ENCODE results near the gene GNAL. TPM values are rescaled to one million over a fixed set of nuclear protein-coding genes. Genes with fewer than 3 reads are reported as not detected.

The GNAL gene
- total RNA-seq, 6 donors from 2014 or later = 1.00 to 6.7 (median 3.5) TPM

DNA sequence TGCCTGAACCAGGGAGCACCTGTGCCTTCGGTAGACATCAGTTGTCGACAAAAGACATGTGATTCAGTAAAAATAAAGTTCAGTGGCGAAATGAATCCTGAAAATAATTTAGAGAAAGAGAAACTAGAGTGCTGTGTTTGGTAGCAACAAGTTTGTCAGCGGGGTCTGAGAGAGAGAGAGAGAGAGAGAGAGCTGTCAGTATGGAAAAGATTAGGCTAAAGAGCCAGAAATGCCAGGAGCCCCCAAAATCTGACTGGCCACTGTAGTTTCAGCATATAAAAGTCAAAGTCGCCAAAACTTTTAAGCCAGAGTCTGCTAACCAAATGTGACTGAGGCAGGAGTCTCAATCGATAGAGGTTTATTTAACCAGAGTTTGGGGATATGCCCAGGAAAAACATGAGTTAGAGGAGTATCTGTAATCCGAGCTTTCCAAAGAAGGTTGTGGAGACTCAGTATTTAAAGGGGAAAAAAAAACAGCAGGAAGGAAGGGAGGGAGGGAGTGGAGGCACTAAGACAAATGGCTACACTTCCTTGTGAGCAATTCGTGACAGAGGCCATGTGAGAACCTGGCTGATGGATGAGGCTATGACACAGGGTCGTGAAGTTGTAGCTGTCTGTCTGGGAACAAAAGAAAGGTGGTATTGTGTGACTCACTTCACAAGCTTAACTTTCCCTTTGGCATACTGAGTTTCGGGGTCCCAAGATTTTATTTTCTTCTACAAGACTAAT is 20.5 kb upstream of the GNAL start:
- Histone ChIP-seq H3K9me3 (no peaks in the 10 kb centered on the region), H3K4me1 (no peaks in the 10 kb centered on the region), H3K27ac (no peak overlapping the region), H3K36me3 (no peaks in the 10 kb centered on the region), H3K27me3 (no peaks in the 10 kb centered on the region), H3K4me3 (no peak overlapping the region)
- 59 to 61% methylated on average over 10 of the region's 10 CpGs for WGBS, 2 donors
- no peak for ATAC-seq (ENCODE audit: low FRiP score in 2 of 2)
- no peak for TF ChIP-seq POLR2AphosphoS5 (IDR thresholded peaks at IDR 0.05)
- TF ChIP-seq EP300 (IDR thresholded peaks at IDR 0.05) = no peak
- TF ChIP-seq POLR2A (IDR thresholded peaks at IDR 0.05) = no peak
- TF ChIP-seq, protein P1, sequence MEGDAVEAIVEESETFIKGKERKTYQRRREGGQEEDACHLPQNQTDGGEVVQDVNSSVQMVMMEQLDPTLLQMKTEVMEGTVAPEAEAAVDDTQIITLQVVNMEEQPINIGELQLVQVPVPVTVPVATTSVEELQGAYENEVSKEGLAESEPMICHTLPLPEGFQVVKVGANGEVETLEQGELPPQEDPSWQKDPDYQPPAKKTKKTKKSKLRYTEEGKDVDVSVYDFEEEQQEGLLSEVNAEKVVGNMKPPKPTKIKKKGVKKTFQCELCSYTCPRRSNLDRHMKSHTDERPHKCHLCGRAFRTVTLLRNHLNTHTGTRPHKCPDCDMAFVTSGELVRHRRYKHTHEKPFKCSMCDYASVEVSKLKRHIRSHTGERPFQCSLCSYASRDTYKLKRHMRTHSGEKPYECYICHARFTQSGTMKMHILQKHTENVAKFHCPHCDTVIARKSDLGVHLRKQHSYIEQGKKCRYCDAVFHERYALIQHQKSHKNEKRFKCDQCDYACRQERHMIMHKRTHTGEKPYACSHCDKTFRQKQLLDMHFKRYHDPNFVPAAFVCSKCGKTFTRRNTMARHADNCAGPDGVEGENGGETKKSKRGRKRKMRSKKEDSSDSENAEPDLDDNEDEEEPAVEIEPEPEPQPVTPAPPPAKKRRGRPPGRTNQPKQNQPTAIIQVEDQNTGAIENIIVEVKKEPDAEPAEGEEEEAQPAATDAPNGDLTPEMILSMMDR (IDR thresholded peaks at IDR 0.05) = no peak
- DNase-seq = no peak

DNA sequence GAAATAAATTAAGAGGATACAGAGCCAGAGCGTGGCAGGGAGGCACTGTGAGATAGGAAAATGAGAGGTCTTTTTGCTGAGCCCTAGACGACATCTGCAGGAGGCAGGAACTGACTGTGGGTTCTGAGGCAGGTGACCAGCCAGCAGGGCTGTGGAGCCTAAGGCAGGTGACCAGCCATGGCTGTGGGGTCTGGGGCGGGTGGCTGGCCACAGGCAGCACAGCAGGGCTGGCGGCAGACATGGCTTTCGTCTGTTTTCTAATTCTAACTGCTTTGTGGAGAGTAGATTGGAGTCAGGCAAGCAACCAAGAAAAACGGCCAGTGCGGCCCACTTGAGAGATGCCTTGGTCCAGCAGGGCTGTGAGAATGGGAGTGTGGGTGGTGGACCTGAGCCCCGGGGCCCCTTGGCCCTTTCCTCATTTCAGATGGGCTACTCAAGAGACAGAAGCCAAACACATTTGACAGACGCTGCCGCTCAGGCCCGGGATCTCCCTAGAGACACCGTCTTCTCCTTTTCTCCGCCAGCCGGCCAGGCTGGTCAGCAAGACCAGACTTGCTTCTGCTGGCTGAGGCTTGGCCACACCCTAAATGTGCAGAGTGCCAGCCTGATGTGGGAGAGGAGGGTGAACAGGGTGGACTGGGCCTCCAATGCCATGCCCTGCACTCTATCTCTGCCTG is 19.7 kb upstream of the GNAL start:
- TF ChIP-seq EP300 (IDR thresholded peaks at IDR 0.05) (no peak), POLR2AphosphoS5 (IDR thresholded peaks at IDR 0.05) (no peak), POLR2A (IDR thresholded peaks at IDR 0.05) (no peak)
- TF ChIP-seq, protein P1 (IDR thresholded peaks at IDR 0.05) = no peak
- H3K4me3 ChIP-seq = no peak overlapping the region
- no peaks in the 10 kb centered on the region for H3K9me3 ChIP-seq
- no peaks in the 10 kb centered on the region for H3K4me1 ChIP-seq
- H3K27me3 ChIP-seq = no peaks in the 10 kb centered on the region
- WGBS, 2 donors = 70 to 81% methylated on average over 14 of the region's 14 CpGs
- no peak for ATAC-seq (ENCODE audit: low FRiP score in 2 of 2)
- peak in 1 of 2 donors; percentile 43 for DNase-seq
- no peak overlapping the region for H3K27ac ChIP-seq
- H3K36me3 ChIP-seq = no peaks in the 10 kb centered on the region

DNA sequence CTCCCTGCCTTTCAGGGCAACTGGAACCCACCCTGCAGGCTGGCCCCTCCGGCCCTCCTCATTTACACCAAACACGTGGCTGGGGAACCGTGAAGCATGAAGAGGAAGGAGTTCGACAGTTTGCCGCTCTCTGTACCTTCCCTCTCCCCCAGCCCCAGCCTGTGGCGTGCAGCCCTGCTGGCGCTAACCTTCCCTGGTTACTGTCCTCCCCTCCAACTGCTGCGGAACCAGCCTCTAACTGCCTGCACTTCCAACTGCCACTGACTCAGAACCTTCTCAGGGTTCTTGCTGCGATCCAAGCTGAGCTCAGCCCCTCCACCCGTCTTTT is 19.2 kb upstream of the GNAL start:
- no peaks in the 10 kb centered on the region for H3K27me3 ChIP-seq
- TF ChIP-seq POLR2AphosphoS5 (IDR thresholded peaks at IDR 0.05) (no peak), EP300 (IDR thresholded peaks at IDR 0.05) (no peak), POLR2A (IDR thresholded peaks at IDR 0.05) (no peak)
- TF ChIP-seq, protein P1 (IDR thresholded peaks at IDR 0.05) = no peak
- H3K9me3 ChIP-seq = no peaks in the 10 kb centered on the region
- H3K4me1 ChIP-seq = no peaks in the 10 kb centered on the region
- DNase-seq (no peak), ATAC-seq (ENCODE audit: low FRiP score in 2 of 2) (no peak)
- H3K27ac ChIP-seq = no peak overlapping the region
- WGBS, 2 donors = 74 to 88% methylated on average over 10 of the region's 10 CpGs
- no peak overlapping the region for H3K4me3 ChIP-seq
- H3K36me3 ChIP-seq = no peaks in the 10 kb centered on the region

DNA sequence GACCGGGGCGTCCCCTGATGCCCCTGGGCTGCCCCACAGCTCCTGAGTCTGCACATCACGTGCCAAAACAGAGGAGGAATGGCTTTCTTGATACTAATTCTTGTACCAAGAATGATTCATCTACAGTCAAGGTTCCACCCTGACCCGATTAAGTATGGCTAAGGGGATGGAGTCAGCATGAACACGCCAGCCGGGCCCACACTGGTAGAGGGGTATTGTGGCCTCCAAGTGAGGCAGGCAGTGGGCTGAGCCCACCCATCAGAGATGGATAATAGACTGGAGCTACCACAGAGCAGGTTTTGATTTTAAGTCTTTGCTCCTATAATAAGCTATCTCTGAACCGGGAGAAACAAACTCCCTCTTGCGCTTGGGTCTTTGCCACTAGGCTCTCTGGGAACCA is 17.9 kb upstream of the GNAL start:
- DNase-seq = no peak
- no peak for ATAC-seq (ENCODE audit: low FRiP score in 2 of 2)
- no peaks in the 10 kb centered on the region for H3K27me3 ChIP-seq
- H3K27ac ChIP-seq = no peak overlapping the region
- TF ChIP-seq POLR2AphosphoS5 (IDR thresholded peaks at IDR 0.05) = no peak
- no peaks in the 10 kb centered on the region for H3K36me3 ChIP-seq
- H3K4me3 ChIP-seq = no peak overlapping the region
- H3K9me3 ChIP-seq = no peaks in the 10 kb centered on the region
- H3K4me1 ChIP-seq = no peaks in the 10 kb centered on the region
- WGBS, 2 donors = 91 to 95% methylated on average over 8 of the region's 8 CpGs

DNA sequence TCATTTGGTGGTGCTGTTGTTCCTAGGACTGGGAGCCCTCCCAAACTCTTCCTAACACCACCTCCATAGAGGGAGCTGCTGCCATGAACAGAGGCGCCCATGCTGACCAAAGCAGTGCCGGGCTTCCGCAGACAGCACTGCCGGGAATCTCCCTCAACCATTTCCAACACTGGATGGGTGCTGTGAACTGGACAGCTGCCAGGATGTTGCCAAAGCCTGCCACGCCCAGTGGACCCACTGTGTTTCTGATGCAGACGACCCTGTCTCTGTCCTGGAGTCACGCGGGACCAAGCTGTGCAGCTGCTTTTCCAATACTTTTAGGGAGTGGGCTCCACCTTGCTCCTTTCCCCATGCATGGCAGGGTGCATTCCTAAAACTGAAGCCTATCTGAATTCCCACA is 16.9 kb upstream of the GNAL start:
- Histone ChIP-seq H3K4me3 (no peak overlapping the region), H3K36me3 (no peaks in the 10 kb centered on the region), H3K4me1 (no peaks in the 10 kb centered on the region), H3K27me3 (no peaks in the 10 kb centered on the region), H3K9me3 (no peaks in the 10 kb centered on the region), H3K27ac (no peak overlapping the region)
- TF ChIP-seq EP300 (IDR thresholded peaks at IDR 0.05) (no peak), POLR2AphosphoS5 (IDR thresholded peaks at IDR 0.05) (no peak), POLR2A (IDR thresholded peaks at IDR 0.05) (no peak)
- TF ChIP-seq, protein P1 (IDR thresholded peaks at IDR 0.05) = no peak
- DNase-seq (no peak), ATAC-seq (ENCODE audit: low FRiP score in 2 of 2) (no peak)
- WGBS, 2 donors = 84 to 90% methylated on average over 2 to 8 of the region's 8 CpGs
